Central memory CD8-positive, alpha-beta T cell (primary cell): ENCODE measurements around the gene ST3GAL5.

Source experiments
- ATAC-seq: fragments of 150-1000 bp; cut with Tn5 transposase; replicated peaks from 2 replicates; pipeline ENCODE4 v1.10.0; 2022; ENCODE audit warnings: mild to moderate bottlenecking, moderate FRiP score, moderate number of reproducible peaks; ENCODE audit not compliant: poor library complexity, severe bottlenecking; ENCODE audit errors: extremely low read depth
- DNase-seq, 2 donors: peaks; one replicate each; pipeline ENCODE4 v3.0.0; 2021; ENCODE audit warnings: low spot score in 2 of 2
- H3K27ac Mint-ChIP-seq: one replicate; pipeline ENCODE4 v1.8.0; 2022; ENCODE audit warnings: low read depth, mild to moderate bottlenecking, moderate library complexity, mixed read lengths
- H3K27me3 Mint-ChIP-seq: one replicate; pipeline ENCODE4 v1.8.0; 2022; ENCODE audit warnings: mixed read lengths
- H3K36me3 Mint-ChIP-seq: one replicate; pipeline ENCODE4 v1.8.0; 2022; ENCODE audit warnings: mild to moderate bottlenecking, moderate library complexity, mixed read lengths; ENCODE audit not compliant: insufficient read depth
- H3K4me1 Mint-ChIP-seq: one replicate; pipeline ENCODE4 v1.8.0; 2022; ENCODE audit warnings: mixed read lengths
- H3K4me3 Mint-ChIP-seq: one replicate; pipeline ENCODE4 v1.8.0; 2022; ENCODE audit warnings: mild to moderate bottlenecking, moderate library complexity, mixed read lengths
- H3K9me3 Mint-ChIP-seq: one replicate; pipeline ENCODE4 v1.8.0; 2022; ENCODE audit warnings: mixed read lengths

Gene ST3GAL5

DNA sequence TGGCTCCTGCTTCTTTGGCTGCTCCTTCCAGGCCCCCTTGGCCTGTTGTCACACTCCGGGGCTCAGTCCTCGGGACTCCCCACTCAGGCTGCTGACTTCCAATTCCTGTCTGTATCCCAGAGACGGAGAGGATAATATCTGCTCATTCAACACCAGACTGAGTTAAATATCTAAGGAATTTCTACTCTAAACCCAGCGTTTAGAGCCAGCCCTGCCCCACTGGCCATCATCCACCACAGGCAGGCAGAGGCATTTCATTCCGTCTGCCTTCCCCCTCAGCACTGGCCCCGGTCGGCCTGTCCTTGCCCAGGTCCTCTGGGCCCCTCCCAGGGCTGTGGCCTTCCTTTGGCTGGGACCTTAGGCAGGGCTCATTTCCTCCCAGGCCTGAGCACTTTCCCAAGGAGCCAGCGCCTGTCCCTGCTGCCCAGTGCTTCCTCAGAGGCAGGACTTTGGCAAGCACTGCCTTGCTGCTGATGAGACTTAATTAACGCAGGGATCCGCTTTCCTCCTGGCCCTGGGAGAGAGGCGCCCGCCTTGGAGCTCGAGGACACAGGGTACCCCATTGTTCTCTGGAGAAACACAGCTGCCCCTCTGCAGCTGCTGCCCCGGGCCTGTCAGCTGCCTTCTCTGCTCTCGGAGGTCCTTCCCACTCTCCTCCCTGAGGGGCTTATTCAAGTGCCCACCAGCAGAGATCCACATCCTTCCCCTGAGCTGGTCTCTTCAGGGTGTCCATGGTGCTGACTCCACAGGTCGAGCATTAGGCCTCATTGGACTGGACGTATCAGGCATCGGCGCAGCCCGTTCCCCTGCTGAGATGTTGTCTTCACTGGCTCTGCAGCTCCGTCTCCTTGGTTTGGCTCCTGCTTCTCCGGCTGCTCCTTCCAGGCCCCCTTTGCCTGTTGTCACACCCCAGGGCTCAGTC is 92.2 kb downstream of the ST3GAL5 start:
- no peak overlapping the region for H3K4me3 Mint-ChIP-seq
- H3K4me1 Mint-ChIP-seq: no peaks in the 10 kb centered on the region
- no peak overlapping the region for H3K27ac Mint-ChIP-seq
- no peaks in the 10 kb centered on the region for H3K9me3 Mint-ChIP-seq
- ATAC-seq: no peak
- peaks cover 93% of the 10 kb centered on the region for H3K27me3 Mint-ChIP-seq
- no peaks in the 10 kb centered on the region for H3K36me3 Mint-ChIP-seq
- DNase-seq: no peak

- H3K4me1 Mint-ChIP-seq: no peaks in the 10 kb centered on the region
- peaks cover 96% of the 10 kb centered on the region for H3K27me3 Mint-ChIP-seq
- no peaks in the 10 kb centered on the region for H3K9me3 Mint-ChIP-seq
- DNase-seq: no peak
- no peak overlapping the region for H3K4me3 Mint-ChIP-seq
- no peaks in the 10 kb centered on the region for H3K36me3 Mint-ChIP-seq
- no peak overlapping the region for H3K27ac Mint-ChIP-seq
- no peak for ATAC-seq
Observed at GRCh38 chr2:85796046-85796340, 92.8 kb downstream of the ST3GAL5 start.

DNA sequence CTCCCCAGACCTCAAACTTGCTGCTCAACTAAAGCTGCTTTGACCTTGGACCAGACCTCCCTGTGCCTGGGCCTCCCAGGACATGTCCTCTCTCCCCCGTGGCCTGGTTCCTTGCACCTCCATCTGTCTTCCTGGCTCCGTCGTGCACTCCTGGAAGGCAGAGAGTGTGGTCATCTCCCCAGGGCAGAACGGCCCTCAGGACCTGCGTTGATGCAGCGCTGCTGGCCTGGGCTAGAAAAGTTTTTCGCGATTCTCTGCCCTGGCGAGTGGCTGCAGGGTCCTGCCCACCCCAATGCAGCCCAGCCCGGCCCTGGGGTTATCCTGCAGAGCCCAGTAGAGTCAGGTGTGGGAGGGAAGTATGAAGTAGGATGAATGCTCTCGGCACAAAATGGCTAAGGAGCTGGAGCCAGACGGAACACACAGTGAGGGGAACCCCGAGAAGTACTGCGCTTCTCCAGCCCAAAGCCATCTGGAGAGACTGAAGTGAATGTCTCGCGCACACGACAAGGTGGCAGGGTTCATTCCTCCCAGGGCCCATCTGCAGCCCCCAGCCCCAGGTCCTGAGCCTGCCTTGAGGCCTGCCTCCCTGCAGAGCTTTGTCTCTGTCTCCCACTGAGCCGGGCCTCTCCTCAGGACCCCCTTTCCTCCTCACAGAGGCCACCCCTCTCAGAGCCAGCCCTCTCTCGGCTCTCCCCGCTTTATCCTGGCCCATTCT is 93.3 kb downstream of the ST3GAL5 start:
- Mint-ChIP-seq H3K9me3 (no peaks in the 10 kb centered on the region), H3K27ac (no peak overlapping the region), H3K36me3 (no peaks in the 10 kb centered on the region), H3K4me3 (no peak overlapping the region), H3K27me3 (peaks cover 96% of the 10 kb centered on the region), H3K4me1 (no peaks in the 10 kb centered on the region)
- no peak for DNase-seq
- no peak for ATAC-seq

DNA sequence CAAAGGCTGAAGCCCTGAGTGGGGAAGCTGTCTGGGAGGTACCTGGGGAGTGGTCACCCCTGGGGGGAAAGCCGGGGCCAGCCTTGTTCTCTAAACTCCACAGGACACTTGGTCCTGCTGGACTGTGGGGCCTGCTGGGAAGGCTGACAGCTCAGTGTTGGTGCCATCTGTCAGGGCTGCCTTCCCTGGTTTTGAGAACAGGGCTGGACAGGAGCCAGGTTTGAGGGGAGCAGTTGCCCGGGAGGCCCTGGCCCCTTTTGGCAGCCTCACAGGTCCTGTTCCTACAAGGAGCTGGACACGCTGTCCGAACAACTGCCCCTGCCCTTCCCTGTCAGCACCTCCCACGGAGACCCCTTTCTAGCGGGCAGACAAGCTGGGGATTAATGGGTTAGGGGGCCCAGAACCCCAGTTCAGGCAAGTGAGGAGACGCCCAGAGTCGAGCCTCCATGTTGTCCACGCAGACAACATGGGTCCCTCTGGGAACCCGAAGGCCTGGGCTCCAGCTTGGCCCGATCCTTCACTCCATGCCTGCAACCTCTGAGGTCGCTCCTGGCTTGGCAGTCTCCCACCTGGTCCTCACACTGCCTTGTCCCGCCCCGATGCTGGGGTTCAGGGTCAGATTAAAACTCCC is 94.2 kb downstream of the ST3GAL5 start:
- Mint-ChIP-seq H3K27ac (no peak overlapping the region), H3K9me3 (no peaks in the 10 kb centered on the region), H3K4me1 (no peaks in the 10 kb centered on the region), H3K27me3 (peaks cover 96% of the 10 kb centered on the region), H3K36me3 (no peaks in the 10 kb centered on the region), H3K4me3 (no peak overlapping the region)
- no peak for DNase-seq
- no peak for ATAC-seq

DNA sequence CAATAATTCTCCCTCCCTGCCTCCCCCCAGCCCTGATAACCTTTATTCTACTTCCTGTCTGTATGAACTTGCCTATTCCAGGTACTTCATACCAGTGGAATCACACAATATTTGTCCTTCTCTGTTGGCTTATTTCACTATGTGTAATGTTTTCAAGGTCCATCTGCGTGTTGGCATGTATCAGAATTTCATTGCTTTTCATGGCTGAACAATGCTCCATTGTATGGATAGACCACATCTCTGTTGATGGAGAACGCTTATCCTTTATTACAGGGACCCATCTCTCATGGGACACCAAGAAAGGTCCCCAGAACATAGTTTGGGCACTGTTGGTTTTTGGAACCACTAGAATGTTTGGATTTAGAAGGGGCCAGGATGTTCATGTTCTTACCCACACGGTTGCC is 94.8 kb downstream of the ST3GAL5 start:
- no peak for DNase-seq
- no peak for ATAC-seq
- peaks cover 96% of the 10 kb centered on the region for H3K27me3 Mint-ChIP-seq

GRCh38 chr2:85793584-85793983 is 95.2 kb downstream of the ST3GAL5 start:
- H3K4me1 Mint-ChIP-seq: no peaks in the 10 kb centered on the region
- H3K27ac Mint-ChIP-seq: no peak overlapping the region
- no peak overlapping the region for H3K4me3 Mint-ChIP-seq
- H3K36me3 Mint-ChIP-seq: no peaks in the 10 kb centered on the region
- no peaks in the 10 kb centered on the region for H3K9me3 Mint-ChIP-seq
- DNase-seq: no peak
- peaks cover 91% of the 10 kb centered on the region for H3K27me3 Mint-ChIP-seq
- no peak for ATAC-seq

More for the DNA sequence above, 94.8 kb downstream of the ST3GAL5 start:
- Mint-ChIP-seq H3K27ac (no peak overlapping the region), H3K9me3 (no peaks in the 10 kb centered on the region), H3K36me3 (no peaks in the 10 kb centered on the region), H3K4me3 (no peak overlapping the region), H3K4me1 (no peaks in the 10 kb centered on the region)

GRCh38 chr2:85792783-85793441 is 95.9 kb downstream of the ST3GAL5 start:
- H3K27ac Mint-ChIP-seq: no peak overlapping the region
- H3K36me3 Mint-ChIP-seq: no peaks in the 10 kb centered on the region
- DNase-seq (no peak), ATAC-seq (no peak)
- no peaks in the 10 kb centered on the region for H3K4me1 Mint-ChIP-seq
- H3K27me3 Mint-ChIP-seq: peaks cover 85% of the 10 kb centered on the region
- H3K9me3 Mint-ChIP-seq: no peaks in the 10 kb centered on the region
- H3K4me3 Mint-ChIP-seq: no peak overlapping the region

- ATAC-seq (no peak), DNase-seq (no peak)
- H3K4me3 Mint-ChIP-seq: no peak overlapping the region
- no peaks in the 10 kb centered on the region for H3K4me1 Mint-ChIP-seq
- no peak overlapping the region for H3K27ac Mint-ChIP-seq
- H3K27me3 Mint-ChIP-seq: peaks cover 75% of the 10 kb centered on the region
- no peaks in the 10 kb centered on the region for H3K36me3 Mint-ChIP-seq
- no peaks in the 10 kb centered on the region for H3K9me3 Mint-ChIP-seq
Observed at GRCh38 chr2:85791704-85792565, 96.9 kb downstream of the ST3GAL5 start.

DNA sequence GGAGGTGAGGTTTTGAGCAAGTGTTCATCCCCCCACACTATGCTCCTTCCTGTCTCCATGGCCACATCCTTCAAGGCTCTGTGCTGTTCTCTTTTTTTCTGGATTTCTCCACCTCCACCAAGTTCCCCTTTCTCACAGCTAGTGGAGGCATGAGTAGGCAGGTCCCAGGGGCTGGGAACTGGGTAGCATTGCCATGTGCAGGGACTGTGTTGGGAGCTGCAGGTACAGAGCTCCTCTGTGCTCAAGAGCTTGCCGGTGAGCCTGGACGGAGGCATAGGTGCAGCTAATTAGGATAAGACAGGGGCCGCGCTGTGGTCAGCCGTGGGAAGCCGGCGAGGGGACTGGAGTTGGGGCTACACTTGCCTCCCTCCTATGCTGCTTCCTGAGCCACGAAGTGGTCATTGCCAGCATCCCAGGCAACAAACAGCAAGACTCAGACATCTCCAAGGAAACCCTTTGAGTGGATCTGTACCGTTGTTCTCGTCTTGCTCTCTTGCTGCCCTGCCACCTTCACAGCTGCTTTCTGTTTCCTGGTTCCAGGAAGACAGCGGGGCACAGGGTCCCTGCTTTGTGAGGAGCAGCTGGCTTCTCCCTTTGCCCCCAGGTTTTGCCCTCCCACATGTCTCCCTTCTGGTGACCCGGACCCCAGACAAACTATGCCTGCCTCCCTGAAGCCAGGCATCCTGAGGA is 98.1 kb downstream of the ST3GAL5 start:
- Mint-ChIP-seq H3K27me3 (peaks cover 62% of the 10 kb centered on the region), H3K27ac (no peak overlapping the region), H3K36me3 (no peaks in the 10 kb centered on the region), H3K9me3 (no peaks in the 10 kb centered on the region), H3K4me1 (peaks cover 5% of the 10 kb centered on the region), H3K4me3 (no peak overlapping the region)
- ATAC-seq (no peak), DNase-seq (no peak)

GRCh38 chr2:85790032-85790431 is 98.8 kb downstream of the ST3GAL5 start:
- Mint-ChIP-seq H3K36me3 (no peaks in the 10 kb centered on the region), H3K4me3 (no peak overlapping the region), H3K4me1 (peaks cover 9% of the 10 kb centered on the region), H3K27ac (no peak overlapping the region), H3K27me3 (peaks cover 56% of the 10 kb centered on the region), H3K9me3 (no peaks in the 10 kb centered on the region)
- DNase-seq: no peak
- ATAC-seq: no peak

GRCh38 chr2:85789271-85789670 is 99.5 kb downstream of the ST3GAL5 start:
- Mint-ChIP-seq H3K4me3 (no peak overlapping the region), H3K36me3 (no peaks in the 10 kb centered on the region), H3K9me3 (no peaks in the 10 kb centered on the region), H3K27ac (no peak overlapping the region), H3K4me1 (peaks cover 9% of the 10 kb centered on the region), H3K27me3 (peaks cover 52% of the 10 kb centered on the region)
- DNase-seq (no peak), ATAC-seq (no peak)
